HG03103 (cell line): Measurements from ENCODE around the gene MC4R.

Experiments
- ATAC-seq: cut with Tn5 transposase; IDR thresholded peaks from one replicate; pipeline ENCODE4 v1.9.1; 2021; ENCODE audit warnings: low read depth; ENCODE audit not compliant: unreplicated experiment

The MC4R gene

GRCh38 chr18:60329131-60329530 lies 43.4 kb downstream of the MC4R start:
- no peak for ATAC-seq

- no peak for ATAC-seq
Observed at GRCh38 chr18:60327880-60328279, 44.7 kb downstream of the MC4R start.

GRCh38 chr18:60322591-60322990 lies 50.0 kb downstream of the MC4R start:
- ATAC-seq, result no peak
